GM12874 (cell line): Measurements from ENCODE around the gene GTPBP4.

Experiments
- CTCF ChIP-seq: IDR thresholded peaks from 2 replicates; pipeline ENCODE4 v1.5.1; 2011; ENCODE audit warnings: low read depth, mild to moderate bottlenecking, control low read depth, low read length, moderate library complexity; ENCODE audit not compliant: insufficient read depth

The GTPBP4 gene

GRCh38 chr10:966466-967235 lies 21.6 kb upstream of the GTPBP4 start:
- no peak for TF ChIP-seq CTCF

GRCh38 chr10:968546-969199 lies 19.6 kb upstream of the GTPBP4 start:
- no peak for TF ChIP-seq CTCF

GRCh38 chr10:969473-970150 lies 18.6 kb upstream of the GTPBP4 start:
- TF ChIP-seq CTCF, result no peak

GRCh38 chr10:970311-971149 lies 17.7 kb upstream of the GTPBP4 start:
- TF ChIP-seq CTCF, result no peak

- no peak for TF ChIP-seq CTCF
Measured at GRCh38 chr10:971150-971542, 17.1 kb upstream of the GTPBP4 start.

GRCh38 chr10:971613-972012 lies 16.6 kb upstream of the GTPBP4 start:
- no peak for TF ChIP-seq CTCF

GRCh38 chr10:972763-973162 lies 15.5 kb upstream of the GTPBP4 start:
- TF ChIP-seq CTCF, result no peak
